HEK293 (cell line): ENCODE measurements around the gene FAM200C.

Experiments used
- HOXD13 ChIP-seq: sonication (generic); formaldehyde crosslinking; IDR thresholded peaks from 2 replicates; pipeline ENCODE4 v1.8.0; 2022; ENCODE audit warnings: missing genetic modification reagents, borderline replicate concordance
- KLF7 ChIP-seq: fragments of 450-650 bp; formaldehyde crosslinking; IDR thresholded peaks from 2 replicates; pipeline ENCODE4 v1.5.1; 2016; ENCODE audit warnings: missing biosample characterization, missing genetic modification characterization, borderline replicate concordance
- MYNN ChIP-seq: fragments of 450-650 bp; formaldehyde crosslinking; IDR thresholded peaks from 2 replicates; pipeline ENCODE4 v1.5.1; 2016; ENCODE audit warnings: missing biosample characterization, missing genetic modification characterization, borderline replicate concordance
- OSR2 ChIP-seq: fragments of 450-650 bp; formaldehyde crosslinking; IDR thresholded peaks from 2 replicates; pipeline ENCODE4 v1.5.1; 2016; ENCODE audit warnings: missing biosample characterization, missing genetic modification characterization
- TRIM28 ChIP-seq: IDR thresholded peaks from 2 replicates; pipeline ENCODE4 v1.6.1; 2011; ENCODE audit warnings: low read length, control low read depth, borderline replicate concordance
- ZNF112 ChIP-seq: fragments of 450-650 bp; formaldehyde crosslinking; IDR thresholded peaks from 2 replicates; pipeline ENCODE4 v1.5.0; 2017; ENCODE audit warnings: missing biosample characterization, missing genetic modification characterization
- ZNF155 ChIP-seq: fragments of 450-650 bp; formaldehyde crosslinking; IDR thresholded peaks from 2 replicates; pipeline ENCODE4 v1.5.1; 2016; ENCODE audit warnings: missing biosample characterization, missing genetic modification characterization
- ZNF157 ChIP-seq: fragments of 450-650 bp; formaldehyde crosslinking; IDR thresholded peaks from 2 replicates; pipeline ENCODE4 v1.5.1; 2016; ENCODE audit warnings: missing biosample characterization, missing genetic modification characterization
- ZNF169 ChIP-seq: fragments of 450-650 bp; formaldehyde crosslinking; IDR thresholded peaks from 2 replicates; pipeline ENCODE4 v1.5.1; 2016; ENCODE audit warnings: missing biosample characterization, missing genetic modification characterization
- ZNF19 ChIP-seq: fragments of 450-650 bp; formaldehyde crosslinking; IDR thresholded peaks from 2 replicates; pipeline ENCODE4; 2016; ENCODE audit warnings: missing biosample characterization, missing genetic modification characterization, low read depth
- ZNF211 ChIP-seq: fragments of 450-650 bp; formaldehyde crosslinking; IDR thresholded peaks from 2 replicates; pipeline ENCODE4 v1.5.1; 2016; ENCODE audit warnings: low read depth, missing biosample characterization, missing genetic modification characterization
- ZNF214 ChIP-seq: fragments of 450-650 bp; formaldehyde crosslinking; IDR thresholded peaks from 2 replicates; pipeline ENCODE4 v1.5.1; 2017; ENCODE audit warnings: missing biosample characterization, mild to moderate bottlenecking, missing genetic modification characterization, borderline replicate concordance
- ZNF423 ChIP-seq: fragments of 450-650 bp; formaldehyde crosslinking; IDR thresholded peaks from 2 replicates; pipeline ENCODE4 v1.5.1; 2016; ENCODE audit warnings: missing biosample characterization, missing genetic modification characterization
- ZNF670 ChIP-seq: fragments of 450-650 bp; formaldehyde crosslinking; IDR thresholded peaks from 2 replicates; pipeline ENCODE4 v1.5.1; 2016; ENCODE audit warnings: missing biosample characterization, missing genetic modification characterization, low read depth
- ZNF837 ChIP-seq: fragments of 450-650 bp; formaldehyde crosslinking; IDR thresholded peaks from 2 replicates; pipeline ENCODE4 v1.5.1; 2016; ENCODE audit warnings: missing biosample characterization, missing genetic modification characterization
- ZSCAN30 ChIP-seq: fragments of 450-650 bp; IDR thresholded peaks from 2 replicates; pipeline ENCODE4 v1.5.1; 2018; ENCODE audit warnings: missing biosample characterization, mild to moderate bottlenecking, missing genetic modification characterization, moderate library complexity
- ZXDB ChIP-seq: fragments of 450-650 bp; formaldehyde crosslinking; IDR thresholded peaks from 2 replicates; pipeline ENCODE4 v1.5.1; 2016; ENCODE audit warnings: missing biosample characterization, missing genetic modification characterization
- TF ChIP-seq, protein P1 (sequence below): fragments of 450-650 bp; formaldehyde crosslinking; IDR thresholded peaks from 2 replicates; pipeline ENCODE4 v1.5.1; 2016; ENCODE audit warnings: missing biosample characterization, missing genetic modification characterization
- TF ChIP-seq, protein P2 (sequence below): fragments of 450-650 bp; formaldehyde crosslinking; IDR thresholded peaks from 2 replicates; pipeline ENCODE4 v1.5.1; 2016; ENCODE audit warnings: missing biosample characterization, missing genetic modification characterization
- TF ChIP-seq, protein P3 (sequence below): fragments of 450-650 bp; formaldehyde crosslinking; IDR thresholded peaks from 2 replicates; pipeline ENCODE4 v1.5.1; 2016; ENCODE audit warnings: missing biosample characterization, missing genetic modification characterization
- TF ChIP-seq, protein P4 (sequence below): fragments of 450-650 bp; formaldehyde crosslinking; IDR thresholded peaks from 2 replicates; pipeline ENCODE4 v1.5.1; 2016; ENCODE audit warnings: missing biosample characterization, missing genetic modification characterization
- TF ChIP-seq, protein P5 (sequence below): fragments of 450-650 bp; formaldehyde crosslinking; IDR thresholded peaks from 2 replicates; pipeline ENCODE4 v1.5.1; 2017; ENCODE audit warnings: missing biosample characterization, mild to moderate bottlenecking, missing genetic modification characterization, moderate library complexity
- TF ChIP-seq, protein P6 (sequence below): fragments of 450-650 bp; formaldehyde crosslinking; IDR thresholded peaks from 2 replicates; pipeline ENCODE4 v1.5.1; 2016; ENCODE audit warnings: missing biosample characterization, missing genetic modification characterization, borderline replicate concordance
- TF ChIP-seq, protein P7 (sequence below): IDR thresholded peaks from 2 replicates; pipeline ENCODE4 v1.6.1; 2011; ENCODE audit warnings: mild to moderate bottlenecking, low read depth, low read length, borderline replicate concordance

The FAM200C gene

DNA sequence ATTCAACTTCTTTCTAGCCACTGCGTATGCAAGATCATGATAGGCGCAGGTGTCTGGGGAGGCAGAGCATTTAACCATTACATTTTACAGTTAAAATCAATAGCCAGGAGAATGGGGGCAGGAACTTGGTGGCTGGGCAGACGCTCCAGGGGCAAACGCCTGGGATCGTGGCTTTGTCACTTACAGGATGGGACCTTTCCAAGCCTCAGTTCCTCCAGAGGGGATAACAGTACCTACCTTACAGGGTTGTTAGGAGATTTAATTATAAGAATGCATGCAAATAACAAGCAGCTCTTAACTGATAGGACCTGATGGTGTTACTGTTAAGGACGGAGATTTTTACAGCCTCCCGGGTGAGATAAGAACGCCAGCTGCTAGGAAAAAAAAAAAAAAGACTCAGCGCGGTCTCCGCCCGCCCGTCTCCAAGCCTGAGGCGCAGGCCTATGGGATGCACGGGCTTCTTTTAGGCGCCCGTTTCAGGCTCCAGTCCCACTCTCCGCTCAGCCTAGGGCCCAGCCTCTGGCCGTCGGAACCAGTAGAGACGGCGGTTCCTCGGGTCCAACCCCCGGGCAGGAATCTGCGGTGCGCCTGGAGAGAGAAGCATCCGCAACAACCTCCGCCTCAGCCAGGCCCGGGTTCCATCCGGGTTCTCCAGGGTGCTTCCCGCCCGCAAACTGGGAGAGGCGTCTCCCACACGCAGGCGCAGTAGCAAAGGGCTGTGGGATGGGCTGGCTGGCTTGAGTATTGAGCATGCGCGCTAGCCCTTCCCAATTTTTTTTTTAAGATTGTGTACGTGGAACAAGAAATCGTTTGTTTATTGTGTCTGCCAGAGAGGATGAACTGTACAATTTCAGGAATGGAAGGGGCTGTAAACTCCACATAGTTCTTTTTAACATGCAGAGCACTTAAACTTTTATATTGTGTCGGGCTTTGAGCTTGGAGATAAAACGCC lies at the start of gene FAM200C (continued):
- TF ChIP-seq, protein P1, sequence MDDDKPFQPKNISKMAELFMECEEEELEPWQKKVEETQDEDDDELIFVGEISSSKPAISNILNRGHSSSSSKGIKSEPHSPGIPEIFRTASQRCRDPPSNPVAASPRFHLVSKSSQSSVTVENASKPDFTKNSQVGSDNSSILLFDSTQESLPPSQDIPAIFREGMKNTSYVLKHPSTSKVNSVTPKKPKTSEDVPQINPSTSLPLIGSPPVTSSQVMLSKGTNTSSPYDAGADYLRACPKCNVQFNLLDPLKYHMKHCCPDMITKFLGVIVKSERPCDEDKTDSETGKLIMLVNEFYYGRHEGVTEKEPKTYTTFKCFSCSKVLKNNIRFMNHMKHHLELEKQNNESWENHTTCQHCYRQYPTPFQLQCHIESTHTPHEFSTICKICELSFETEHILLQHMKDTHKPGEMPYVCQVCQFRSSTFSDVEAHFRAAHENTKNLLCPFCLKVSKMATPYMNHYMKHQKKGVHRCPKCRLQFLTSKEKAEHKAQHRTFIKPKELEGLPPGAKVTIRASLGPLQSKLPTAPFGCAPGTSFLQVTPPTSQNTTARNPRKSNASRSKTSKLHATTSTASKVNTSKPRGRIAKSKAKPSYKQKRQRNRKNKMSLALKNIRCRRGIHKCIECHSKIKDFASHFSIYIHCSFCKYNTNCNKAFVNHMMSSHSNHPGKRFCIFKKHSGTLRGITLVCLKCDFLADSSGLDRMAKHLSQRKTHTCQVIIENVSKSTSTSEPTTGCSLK = no peak
- TF ChIP-seq ZSCAN30 (peak; percentile 65; the same call in 1 of the 2 replicates), ZNF19 (tag by site-specific recombination) (no peak), ZXDB (tag by site-specific recombination) (peak; percentile 95), KLF7 (tag by site-specific recombination) (no peak), ZNF169 (tag by site-specific recombination) (no peak), ZNF423 (tag by site-specific recombination) (no peak), ZNF112 (tag by site-specific recombination) (no peak), OSR2 (tag by site-specific recombination) (no peak), TRIM28 (0 out of 2 replicates have a peak, but pooled peaks have one; percentile 25), ZNF211 (tag by site-specific recombination) (no peak), MYNN (tag by site-specific recombination) (no peak), ZNF155 (tag by site-specific recombination) (no peak), ZNF214 (no peak), ZNF670 (tag by site-specific recombination) (no peak), ZNF157 (tag by site-specific recombination) (no peak), HOXD13 (no peak), ZNF837 (no peak)
- TF ChIP-seq, protein P2, sequence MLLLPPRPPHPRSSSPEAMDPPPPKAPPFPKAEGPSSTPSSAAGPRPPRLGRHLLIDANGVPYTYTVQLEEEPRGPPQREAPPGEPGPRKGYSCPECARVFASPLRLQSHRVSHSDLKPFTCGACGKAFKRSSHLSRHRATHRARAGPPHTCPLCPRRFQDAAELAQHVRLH (tag by site-specific recombination) = peak; percentile 74; the same call in 1 of the 2 replicates
- TF ChIP-seq, protein P3, sequence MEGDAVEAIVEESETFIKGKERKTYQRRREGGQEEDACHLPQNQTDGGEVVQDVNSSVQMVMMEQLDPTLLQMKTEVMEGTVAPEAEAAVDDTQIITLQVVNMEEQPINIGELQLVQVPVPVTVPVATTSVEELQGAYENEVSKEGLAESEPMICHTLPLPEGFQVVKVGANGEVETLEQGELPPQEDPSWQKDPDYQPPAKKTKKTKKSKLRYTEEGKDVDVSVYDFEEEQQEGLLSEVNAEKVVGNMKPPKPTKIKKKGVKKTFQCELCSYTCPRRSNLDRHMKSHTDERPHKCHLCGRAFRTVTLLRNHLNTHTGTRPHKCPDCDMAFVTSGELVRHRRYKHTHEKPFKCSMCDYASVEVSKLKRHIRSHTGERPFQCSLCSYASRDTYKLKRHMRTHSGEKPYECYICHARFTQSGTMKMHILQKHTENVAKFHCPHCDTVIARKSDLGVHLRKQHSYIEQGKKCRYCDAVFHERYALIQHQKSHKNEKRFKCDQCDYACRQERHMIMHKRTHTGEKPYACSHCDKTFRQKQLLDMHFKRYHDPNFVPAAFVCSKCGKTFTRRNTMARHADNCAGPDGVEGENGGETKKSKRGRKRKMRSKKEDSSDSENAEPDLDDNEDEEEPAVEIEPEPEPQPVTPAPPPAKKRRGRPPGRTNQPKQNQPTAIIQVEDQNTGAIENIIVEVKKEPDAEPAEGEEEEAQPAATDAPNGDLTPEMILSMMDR (tag by site-specific recombination) = no peak
- TF ChIP-seq, protein P4, sequence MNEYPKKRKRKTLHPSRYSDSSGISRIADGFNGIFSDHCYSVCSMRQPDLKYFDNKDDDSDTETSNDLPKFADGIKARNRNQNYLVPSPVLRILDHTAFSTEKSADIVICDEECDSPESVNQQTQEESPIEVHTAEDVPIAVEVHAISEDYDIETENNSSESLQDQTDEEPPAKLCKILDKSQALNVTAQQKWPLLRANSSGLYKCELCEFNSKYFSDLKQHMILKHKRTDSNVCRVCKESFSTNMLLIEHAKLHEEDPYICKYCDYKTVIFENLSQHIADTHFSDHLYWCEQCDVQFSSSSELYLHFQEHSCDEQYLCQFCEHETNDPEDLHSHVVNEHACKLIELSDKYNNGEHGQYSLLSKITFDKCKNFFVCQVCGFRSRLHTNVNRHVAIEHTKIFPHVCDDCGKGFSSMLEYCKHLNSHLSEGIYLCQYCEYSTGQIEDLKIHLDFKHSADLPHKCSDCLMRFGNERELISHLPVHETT (tag by site-specific recombination) = no peak
- TF ChIP-seq, protein P5, sequence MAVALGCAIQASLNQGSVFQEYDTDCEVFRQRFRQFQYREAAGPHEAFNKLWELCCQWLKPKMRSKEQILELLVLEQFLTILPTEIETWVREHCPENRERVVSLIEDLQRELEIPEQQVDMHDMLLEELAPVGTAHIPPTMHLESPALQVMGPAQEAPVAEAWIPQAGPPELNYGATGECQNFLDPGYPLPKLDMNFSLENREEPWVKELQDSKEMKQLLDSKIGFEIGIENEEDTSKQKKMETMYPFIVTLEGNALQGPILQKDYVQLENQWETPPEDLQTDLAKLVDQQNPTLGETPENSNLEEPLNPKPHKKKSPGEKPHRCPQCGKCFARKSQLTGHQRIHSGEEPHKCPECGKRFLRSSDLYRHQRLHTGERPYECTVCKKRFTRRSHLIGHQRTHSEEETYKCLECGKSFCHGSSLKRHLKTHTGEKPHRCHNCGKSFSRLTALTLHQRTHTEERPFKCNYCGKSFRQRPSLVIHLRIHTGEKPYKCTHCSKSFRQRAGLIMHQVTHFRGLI (tag by site-specific recombination) = no peak
- TF ChIP-seq, protein P6, sequence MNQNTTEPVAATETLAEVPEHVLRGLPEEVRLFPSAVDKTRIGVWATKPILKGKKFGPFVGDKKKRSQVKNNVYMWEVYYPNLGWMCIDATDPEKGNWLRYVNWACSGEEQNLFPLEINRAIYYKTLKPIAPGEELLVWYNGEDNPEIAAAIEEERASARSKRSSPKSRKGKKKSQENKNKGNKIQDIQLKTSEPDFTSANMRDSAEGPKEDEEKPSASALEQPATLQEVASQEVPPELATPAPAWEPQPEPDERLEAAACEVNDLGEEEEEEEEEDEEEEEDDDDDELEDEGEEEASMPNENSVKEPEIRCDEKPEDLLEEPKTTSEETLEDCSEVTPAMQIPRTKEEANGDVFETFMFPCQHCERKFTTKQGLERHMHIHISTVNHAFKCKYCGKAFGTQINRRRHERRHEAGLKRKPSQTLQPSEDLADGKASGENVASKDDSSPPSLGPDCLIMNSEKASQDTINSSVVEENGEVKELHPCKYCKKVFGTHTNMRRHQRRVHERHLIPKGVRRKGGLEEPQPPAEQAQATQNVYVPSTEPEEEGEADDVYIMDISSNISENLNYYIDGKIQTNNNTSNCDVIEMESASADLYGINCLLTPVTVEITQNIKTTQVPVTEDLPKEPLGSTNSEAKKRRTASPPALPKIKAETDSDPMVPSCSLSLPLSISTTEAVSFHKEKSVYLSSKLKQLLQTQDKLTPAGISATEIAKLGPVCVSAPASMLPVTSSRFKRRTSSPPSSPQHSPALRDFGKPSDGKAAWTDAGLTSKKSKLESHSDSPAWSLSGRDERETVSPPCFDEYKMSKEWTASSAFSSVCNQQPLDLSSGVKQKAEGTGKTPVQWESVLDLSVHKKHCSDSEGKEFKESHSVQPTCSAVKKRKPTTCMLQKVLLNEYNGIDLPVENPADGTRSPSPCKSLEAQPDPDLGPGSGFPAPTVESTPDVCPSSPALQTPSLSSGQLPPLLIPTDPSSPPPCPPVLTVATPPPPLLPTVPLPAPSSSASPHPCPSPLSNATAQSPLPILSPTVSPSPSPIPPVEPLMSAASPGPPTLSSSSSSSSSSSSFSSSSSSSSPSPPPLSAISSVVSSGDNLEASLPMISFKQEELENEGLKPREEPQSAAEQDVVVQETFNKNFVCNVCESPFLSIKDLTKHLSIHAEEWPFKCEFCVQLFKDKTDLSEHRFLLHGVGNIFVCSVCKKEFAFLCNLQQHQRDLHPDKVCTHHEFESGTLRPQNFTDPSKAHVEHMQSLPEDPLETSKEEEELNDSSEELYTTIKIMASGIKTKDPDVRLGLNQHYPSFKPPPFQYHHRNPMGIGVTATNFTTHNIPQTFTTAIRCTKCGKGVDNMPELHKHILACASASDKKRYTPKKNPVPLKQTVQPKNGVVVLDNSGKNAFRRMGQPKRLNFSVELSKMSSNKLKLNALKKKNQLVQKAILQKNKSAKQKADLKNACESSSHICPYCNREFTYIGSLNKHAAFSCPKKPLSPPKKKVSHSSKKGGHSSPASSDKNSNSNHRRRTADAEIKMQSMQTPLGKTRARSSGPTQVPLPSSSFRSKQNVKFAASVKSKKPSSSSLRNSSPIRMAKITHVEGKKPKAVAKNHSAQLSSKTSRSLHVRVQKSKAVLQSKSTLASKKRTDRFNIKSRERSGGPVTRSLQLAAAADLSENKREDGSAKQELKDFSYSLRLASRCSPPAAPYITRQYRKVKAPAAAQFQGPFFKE = no peak
- TF ChIP-seq, protein P7, sequence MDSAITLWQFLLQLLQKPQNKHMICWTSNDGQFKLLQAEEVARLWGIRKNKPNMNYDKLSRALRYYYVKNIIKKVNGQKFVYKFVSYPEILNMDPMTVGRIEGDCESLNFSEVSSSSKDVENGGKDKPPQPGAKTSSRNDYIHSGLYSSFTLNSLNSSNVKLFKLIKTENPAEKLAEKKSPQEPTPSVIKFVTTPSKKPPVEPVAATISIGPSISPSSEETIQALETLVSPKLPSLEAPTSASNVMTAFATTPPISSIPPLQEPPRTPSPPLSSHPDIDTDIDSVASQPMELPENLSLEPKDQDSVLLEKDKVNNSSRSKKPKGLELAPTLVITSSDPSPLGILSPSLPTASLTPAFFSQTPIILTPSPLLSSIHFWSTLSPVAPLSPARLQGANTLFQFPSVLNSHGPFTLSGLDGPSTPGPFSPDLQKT = no peak
